Left ventricle myocardium inferior (tissue), 1 donor: ENCODE measurements around the gene NFASC. TPM values are rescaled to one million over a fixed set of nuclear protein-coding genes. Genes with fewer than 3 reads are reported as not detected.

ENCODE experiments used
- DNase-seq: peaks from one replicate; pipeline ENCODE4 v3.0.0-alpha.2; 2020
- H3K27ac ChIP-seq: fragments of 200-600 bp; replicated peaks from 2 replicates; pipeline ENCODE4 v1.8.0; 2021
- H3K27me3 ChIP-seq: fragments of 200-600 bp; 2 replicates; pipeline ENCODE4 v1.8.0; 2021; ENCODE audit warnings: low read depth
- H3K36me3 ChIP-seq: fragments of 200-600 bp; 2 replicates; pipeline ENCODE4 v1.8.0; 2021
- H3K4me1 ChIP-seq: fragments of 200-600 bp; 2 replicates; pipeline ENCODE4 v1.8.0; 2021
- H3K4me3 ChIP-seq: fragments of 200-600 bp; 2 replicates; pipeline ENCODE4 v1.8.0; 2021; ENCODE audit warnings: mild to moderate bottlenecking, moderate library complexity
- H3K9me3 ChIP-seq: fragments of 200-600 bp; replicated peaks from 2 replicates; pipeline ENCODE4 v1.8.0; 2021
- intact Hi-C: fragments of 100-400 bp; cut with micrococcal nuclease; formaldehyde crosslinking; loops from one replicate; pipeline ENCODE4 v1.11.0; 2022
- total RNA-seq: library from RNA; stranded (reverse); fragmentation: NEBNext Ultra II Directional; extraction: Animal tissue kit (Norgen Biotek cat#: 25700); gene quantifications from one replicate; pipeline ENCODE4 v1.2.1, GENCODE V29; 2021
- TF ChIP-seq, protein P1 (sequence below): fragments of 200-600 bp; IDR thresholded peaks from 2 replicates; pipeline ENCODE4 v1.8.0; 2021; ENCODE audit warnings: antibody characterized with exemption, mild to moderate bottlenecking, borderline replicate concordance
- donor health status: DM: no; HTN: yes; CAD: no; lungs with severe emphysema.

The NFASC gene
- total RNA-seq, 1 donor from 2014 or later: 8.2 TPM

DNA sequence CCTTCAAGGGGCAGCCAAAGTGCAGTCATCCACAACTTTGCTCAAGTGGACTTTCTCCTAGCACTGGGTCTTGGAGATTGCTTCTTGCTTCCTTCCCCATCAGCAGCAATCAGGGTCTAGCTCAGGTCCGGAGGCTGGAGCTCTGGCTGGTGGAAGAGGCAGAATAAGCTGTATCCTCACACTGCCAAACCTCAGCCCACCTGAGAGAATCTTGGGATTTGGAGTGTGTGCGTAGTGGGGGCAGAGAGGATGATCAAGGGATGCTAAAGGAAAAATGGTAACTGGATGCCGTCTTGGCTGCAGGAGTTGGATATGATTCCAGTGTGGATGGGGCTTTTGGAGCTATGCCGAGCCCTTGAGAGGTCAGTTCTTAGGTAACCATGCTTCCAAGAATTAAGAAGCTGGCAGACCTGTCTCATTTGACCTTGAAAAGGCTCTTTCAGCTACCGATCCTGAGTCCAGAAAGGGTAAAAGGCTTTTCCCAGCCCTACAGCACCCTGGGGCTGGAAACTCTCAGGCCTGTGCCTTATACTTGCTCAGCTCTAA lies 4.5 kb upstream of the NFASC start:
- intact Hi-C loops: no loop called here
- H3K27ac ChIP-seq: no peak overlapping the region

DNA sequence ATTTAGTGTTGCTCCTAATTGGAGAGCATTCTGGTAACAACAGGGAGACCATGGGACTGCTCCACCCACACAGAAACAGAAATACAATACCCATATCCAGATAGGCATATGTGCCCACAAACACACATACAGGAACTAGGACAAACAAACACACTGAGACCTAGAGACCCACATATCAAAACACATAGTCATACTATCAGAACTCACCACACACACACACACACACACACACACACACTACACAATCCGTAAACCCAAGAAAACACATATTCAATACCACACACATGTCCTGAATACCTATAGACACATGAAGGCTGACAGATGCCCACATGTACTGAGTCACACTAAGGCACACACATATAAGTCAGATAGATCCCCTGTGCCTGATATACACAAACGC lies 3.5 kb upstream of the NFASC start:
- Histone ChIP-seq H3K4me3 (no peak overlapping the region), H3K4me1 (peaks cover 54% of the 10 kb centered on the region), H3K27me3 (no peaks in the 10 kb centered on the region), H3K36me3 (no peaks in the 10 kb centered on the region), H3K27ac (peak overlapping the region; percentile 67), H3K9me3 (no peaks in the 10 kb centered on the region)
- intact Hi-C loops: no loop called here
- TF ChIP-seq, protein P1, sequence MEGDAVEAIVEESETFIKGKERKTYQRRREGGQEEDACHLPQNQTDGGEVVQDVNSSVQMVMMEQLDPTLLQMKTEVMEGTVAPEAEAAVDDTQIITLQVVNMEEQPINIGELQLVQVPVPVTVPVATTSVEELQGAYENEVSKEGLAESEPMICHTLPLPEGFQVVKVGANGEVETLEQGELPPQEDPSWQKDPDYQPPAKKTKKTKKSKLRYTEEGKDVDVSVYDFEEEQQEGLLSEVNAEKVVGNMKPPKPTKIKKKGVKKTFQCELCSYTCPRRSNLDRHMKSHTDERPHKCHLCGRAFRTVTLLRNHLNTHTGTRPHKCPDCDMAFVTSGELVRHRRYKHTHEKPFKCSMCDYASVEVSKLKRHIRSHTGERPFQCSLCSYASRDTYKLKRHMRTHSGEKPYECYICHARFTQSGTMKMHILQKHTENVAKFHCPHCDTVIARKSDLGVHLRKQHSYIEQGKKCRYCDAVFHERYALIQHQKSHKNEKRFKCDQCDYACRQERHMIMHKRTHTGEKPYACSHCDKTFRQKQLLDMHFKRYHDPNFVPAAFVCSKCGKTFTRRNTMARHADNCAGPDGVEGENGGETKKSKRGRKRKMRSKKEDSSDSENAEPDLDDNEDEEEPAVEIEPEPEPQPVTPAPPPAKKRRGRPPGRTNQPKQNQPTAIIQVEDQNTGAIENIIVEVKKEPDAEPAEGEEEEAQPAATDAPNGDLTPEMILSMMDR: no peak
- no peak for DNase-seq

More for the DNA sequence above, 4.5 kb upstream of the NFASC start:
- no peaks in the 10 kb centered on the region for H3K9me3 ChIP-seq
- H3K27me3 ChIP-seq: no peaks in the 10 kb centered on the region
- no peak for DNase-seq
- H3K4me3 ChIP-seq: no peak overlapping the region
- no peaks in the 10 kb centered on the region for H3K36me3 ChIP-seq
- peaks cover 44% of the 10 kb centered on the region for H3K4me1 ChIP-seq
- TF ChIP-seq, protein P1: no peak

DNA sequence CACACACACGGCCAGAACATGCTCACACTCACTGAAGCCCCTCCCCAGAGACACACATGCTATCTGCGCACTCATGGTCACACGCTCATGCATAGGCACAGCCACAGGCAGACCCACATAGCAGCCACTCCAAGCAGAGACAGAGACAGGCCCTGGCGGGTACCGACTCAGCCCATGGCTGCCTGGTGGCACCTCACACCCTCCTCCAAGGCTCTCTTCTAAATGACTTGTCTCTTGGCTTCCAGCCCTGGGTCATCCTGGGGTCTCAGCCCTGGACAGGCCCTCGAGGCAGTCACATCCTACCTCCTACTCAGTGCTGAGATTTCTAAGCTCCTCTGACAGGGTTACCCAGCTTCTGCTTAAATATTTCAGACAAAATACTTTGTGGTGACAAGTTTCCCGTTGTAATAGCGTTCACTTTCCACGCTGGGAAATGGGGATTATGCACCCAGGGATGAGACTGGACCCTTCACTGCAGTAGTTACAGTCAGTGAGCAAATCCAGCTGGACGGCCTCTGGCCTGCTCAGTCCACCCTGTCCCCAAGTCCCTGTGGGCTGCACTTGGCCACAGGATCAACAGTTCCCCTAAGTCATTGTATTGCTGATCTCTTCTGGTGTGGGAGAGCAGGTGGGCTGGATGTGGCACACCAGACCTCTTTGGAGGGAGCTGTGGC lies 2.9 kb upstream of the NFASC start:
- Histone ChIP-seq H3K4me1 (peaks cover 53% of the 10 kb centered on the region), H3K4me3 (no peak overlapping the region), H3K9me3 (no peaks in the 10 kb centered on the region), H3K27ac (peak overlapping the region; percentile 67), H3K27me3 (no peaks in the 10 kb centered on the region), H3K36me3 (no peaks in the 10 kb centered on the region)
- DNase-seq: no peak
- TF ChIP-seq, protein P1: no peak
- intact Hi-C loops: no loop called here

DNA sequence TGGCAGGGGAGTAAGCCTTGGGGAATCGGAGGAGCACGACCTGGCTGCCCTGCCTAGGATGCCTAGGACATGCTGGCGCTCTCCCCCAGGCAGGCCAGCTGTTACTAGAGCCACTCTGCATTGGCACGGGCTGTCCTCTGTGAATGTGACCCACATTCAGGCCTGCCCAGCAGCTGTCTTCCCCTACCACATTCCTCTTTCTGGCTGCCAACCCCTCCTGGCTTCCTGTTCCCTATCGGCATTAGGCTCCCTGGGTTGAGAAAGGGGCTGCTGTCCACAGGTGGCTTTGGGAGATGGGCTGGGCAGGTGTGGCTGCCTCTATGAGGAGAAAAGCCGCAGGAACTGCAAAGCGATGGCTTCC lies 2.3 kb upstream of the NFASC start:
- Histone ChIP-seq H3K27ac (peak overlapping the region; percentile 67), H3K9me3 (no peaks in the 10 kb centered on the region), H3K4me3 (no peak overlapping the region), H3K4me1 (peaks cover 53% of the 10 kb centered on the region), H3K36me3 (no peaks in the 10 kb centered on the region), H3K27me3 (no peaks in the 10 kb centered on the region)
- intact Hi-C loops: no loop called here
- DNase-seq: peak; percentile 46
- TF ChIP-seq, protein P1: no peak

DNA sequence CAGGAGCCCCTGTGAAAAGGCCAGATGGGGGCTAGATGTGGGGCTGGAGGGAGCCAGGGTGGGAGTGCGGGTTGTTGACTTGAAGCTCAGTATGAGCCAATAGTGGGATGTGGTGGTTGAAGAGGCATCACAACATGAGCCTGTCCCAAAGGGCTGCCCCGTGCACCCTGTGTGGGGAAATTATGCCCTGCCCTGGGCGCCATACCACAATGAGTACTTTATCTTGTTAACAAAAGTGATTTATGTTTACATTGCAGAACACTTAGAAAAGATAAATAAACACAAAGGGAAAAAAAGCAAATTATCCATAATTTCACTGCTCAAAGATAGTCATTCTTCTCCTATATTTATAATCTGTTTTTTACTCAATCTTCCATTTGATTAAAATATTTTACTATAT lies 1.6 kb upstream of the NFASC start:
- H3K36me3 ChIP-seq: no peaks in the 10 kb centered on the region
- no peak overlapping the region for H3K4me3 ChIP-seq
- H3K27me3 ChIP-seq: peaks cover 6% of the 10 kb centered on the region
- DNase-seq: no peak
- peaks cover 60% of the 10 kb centered on the region for H3K4me1 ChIP-seq
- H3K9me3 ChIP-seq: no peaks in the 10 kb centered on the region
- intact Hi-C loops: no loop called here
- H3K27ac ChIP-seq: peak overlapping the region; percentile 67
- TF ChIP-seq, protein P1: no peak
